SKM-1 (cell line): ENCODE results near the gene C4orf50.

Experiments used
- DNase-seq: peaks from one replicate; lab custom pipeline; 2025; ENCODE audit not compliant: unreplicated experiment; lab: John Stamatoyannopoulos, UW

Gene C4orf50

GRCh38 chr4:6018331-6018730, at the start of gene C4orf50:
C4orf50 (minus strand) TSS chr4:6018431.
- DNase-seq: no peak

GRCh38 chr4:6065934-6066590, 47.8 kb upstream of the C4orf50 start:
- no peak for DNase-seq

GRCh38 chr4:6065166-6065565, 46.9 kb upstream of the C4orf50 start:
- DNase-seq: no peak

GRCh38 chr4:6064383-6064782, 46.2 kb upstream of the C4orf50 start:
- no peak for DNase-seq

DNA sequence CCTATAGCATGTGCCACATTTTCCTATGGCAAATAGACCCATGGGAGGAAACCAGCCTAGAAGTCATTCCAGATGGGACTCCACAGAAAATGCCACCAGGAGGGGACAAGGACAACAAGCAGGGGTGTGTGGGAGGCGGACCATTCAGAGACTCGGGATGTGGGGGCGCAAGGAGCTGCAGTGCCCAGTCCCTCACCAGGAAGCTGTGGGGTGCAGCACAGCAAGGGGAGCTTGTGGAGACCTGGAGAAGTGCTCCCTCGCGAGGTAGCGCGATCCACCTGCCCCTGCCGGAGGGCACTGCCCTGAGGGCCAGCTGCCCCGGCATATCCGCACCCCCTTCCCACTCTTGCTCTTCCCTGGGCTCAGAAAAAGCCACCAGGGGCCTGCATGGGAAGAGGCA, 45.5 kb upstream of the C4orf50 start:
- no peak for DNase-seq

DNA sequence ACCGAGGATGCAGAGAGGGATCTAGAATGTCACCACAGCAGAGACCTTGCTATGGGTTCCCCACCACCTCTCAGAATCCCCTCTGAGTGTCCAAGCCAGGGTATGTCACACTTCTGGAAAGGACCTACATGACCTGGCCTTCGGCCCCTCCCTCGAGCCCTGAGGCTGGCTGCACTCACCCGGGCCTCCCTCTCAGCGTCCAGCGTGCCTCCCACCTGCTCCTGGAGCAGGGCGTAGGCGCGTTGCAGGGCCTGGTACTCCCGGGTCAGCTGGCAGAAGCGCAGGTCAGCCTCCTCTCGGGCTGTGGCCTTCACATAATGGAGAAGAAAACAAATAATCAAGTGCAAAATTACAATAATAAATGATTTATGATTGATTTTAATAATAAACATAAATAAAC, 43.9 kb upstream of the C4orf50 start:
- no peak for DNase-seq

GRCh38 chr4:6059375-6059805, 41.2 kb upstream of the C4orf50 start:
- DNase-seq: no peak

DNA sequence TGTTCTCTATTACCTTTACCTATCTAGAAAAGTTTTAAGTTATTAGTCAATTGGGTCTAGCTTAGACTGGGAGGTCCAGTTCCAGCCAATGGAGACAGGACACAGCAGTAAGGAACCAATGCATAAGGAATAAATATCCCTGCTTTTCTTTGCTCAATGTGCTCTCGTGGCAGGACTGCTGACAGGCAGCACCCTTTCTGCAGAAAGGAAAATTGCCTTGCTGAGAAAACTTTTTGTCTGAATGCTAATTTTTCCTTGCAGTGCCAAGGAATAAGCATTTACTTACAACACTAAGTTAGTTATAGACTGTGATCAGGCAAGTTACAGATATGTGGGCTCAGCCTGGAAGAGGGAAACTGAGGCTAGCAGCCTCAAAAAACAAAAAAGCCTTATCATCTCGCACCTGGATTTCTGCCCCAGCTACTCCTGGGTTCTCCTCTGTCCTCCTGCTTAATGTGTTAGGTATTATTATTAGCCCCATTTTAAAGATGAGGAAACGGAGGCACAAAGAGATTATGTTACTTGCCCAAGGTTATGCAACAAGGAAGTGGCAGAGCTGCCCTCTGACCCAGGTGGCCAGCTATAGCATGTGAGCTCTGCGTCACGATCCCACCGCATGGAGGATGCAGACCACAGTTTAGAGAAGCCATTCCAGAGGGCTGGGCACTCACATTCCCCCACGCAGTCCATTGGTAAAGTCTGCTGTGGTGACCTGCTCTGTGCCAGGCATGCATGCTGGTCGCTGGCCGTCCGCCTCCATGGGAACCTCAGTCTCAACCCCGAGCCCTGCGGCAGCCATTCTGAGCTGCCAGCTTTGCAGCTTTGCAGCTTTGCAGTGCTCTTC, 40.5 kb upstream of the C4orf50 start:
- DNase-seq: no peak

DNA sequence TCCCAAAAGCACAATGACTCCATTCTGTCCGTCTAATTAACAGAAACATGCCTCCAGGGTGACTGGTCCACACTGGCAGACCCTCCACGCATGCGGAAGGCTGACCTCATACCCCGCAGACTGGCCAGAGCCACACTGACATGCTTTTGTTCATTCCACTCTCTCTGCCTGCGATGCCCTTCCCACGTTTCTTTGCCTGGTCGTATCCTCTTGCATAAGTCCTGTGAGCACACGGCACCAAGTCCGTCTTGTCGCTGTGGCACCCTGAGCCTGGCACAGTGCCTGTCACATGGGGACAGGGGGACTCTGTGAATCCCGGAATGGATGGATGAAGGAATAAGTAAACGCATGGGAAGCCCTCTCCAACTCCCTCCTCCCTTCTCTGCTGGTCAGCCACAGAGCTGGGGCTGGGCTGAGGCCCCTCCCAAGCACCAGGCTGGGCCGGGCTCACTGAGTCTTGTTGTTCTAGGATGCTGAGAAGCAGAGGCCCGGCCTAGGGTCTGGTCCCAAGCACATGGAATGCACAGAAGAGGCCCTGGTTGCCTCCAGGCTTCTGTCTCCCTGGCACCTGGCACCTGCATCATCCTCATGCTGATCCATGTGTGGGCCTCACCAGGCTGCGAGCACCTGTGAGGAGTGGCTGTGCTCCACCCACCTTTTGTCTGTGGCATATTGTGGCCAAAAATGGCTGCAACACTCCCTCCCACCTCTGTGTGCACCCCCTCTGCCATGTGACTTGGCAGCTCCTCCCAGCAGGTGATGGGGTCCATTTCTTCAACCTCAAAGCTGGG, 38.9 kb upstream of the C4orf50 start:
- DNase-seq: no peak

GRCh38 chr4:6055436-6055835, 37.2 kb upstream of the C4orf50 start:
- no peak for DNase-seq

DNA sequence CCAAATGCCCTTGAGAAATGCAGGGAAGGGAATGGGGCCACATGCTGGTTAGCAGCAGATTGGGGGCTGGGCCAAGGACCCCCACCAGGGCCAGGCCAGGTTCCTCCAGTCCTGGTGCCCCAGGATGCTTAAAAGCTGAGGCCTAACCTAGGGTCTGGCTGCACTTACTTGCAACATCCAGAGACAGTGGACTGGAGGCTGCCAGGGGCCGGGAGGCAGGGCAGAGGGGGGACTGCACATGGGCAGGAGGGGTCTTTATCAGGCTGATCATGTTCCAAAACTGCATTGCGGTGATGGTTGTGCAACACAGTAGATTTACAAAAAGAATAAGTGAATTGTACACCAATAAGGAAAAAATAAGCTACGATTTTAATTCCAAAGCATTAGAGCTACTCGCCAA, 36.8 kb upstream of the C4orf50 start:
- no peak for DNase-seq

GRCh38 chr4:6054162-6054922, 36.1 kb upstream of the C4orf50 start:
- DNase-seq: no peak

GRCh38 chr4:6052679-6053078, 34.4 kb upstream of the C4orf50 start:
- DNase-seq: no peak

- DNase-seq: no peak
Observed at GRCh38 chr4:6050551-6050950, 32.3 kb upstream of the C4orf50 start.

DNA sequence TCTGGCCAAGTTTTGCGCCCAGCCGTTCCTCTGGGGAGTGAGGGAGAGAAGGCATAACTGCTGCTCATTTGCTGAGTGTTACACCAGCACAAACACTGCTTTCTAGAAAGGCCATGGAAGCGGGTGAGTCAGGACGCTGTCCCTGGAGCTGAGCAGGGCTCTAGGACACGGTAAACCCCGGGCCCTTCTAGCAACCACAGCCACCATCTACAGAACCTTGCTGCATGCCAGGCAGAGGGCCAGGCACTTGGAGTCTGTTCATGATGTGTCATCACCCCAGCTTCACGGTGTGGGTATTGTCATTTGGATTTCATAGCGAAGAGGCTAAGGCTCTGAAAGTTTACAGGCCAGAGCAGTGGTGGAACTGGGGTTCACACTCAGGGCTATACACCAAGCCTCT, 31.8 kb upstream of the C4orf50 start:
- no peak for DNase-seq

DNA sequence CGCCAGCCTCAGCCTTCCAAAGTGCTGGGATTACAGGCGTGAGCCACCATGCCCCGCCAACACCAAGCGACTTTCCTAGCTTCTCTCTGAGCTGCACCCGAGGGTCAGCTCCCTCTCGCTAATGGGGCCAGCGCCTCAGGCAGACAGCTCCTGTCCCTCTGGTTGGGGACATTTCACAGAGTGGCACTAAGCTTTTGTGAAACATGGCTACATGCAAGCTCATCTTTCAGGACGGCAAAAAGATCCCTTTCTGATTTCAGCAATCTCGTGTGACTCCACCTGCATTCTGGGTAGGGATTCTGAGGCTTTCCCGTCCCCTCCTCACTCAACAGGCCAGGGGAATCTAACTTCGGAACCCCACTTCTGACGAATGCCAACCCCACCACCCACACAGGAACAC, 31.0 kb upstream of the C4orf50 start:
- no peak for DNase-seq

- DNase-seq: no peak
Observed at GRCh38 chr4:6048537-6048936, 30.3 kb upstream of the C4orf50 start.

- no peak for DNase-seq
Observed at GRCh38 chr4:6047130-6047673, 29.0 kb upstream of the C4orf50 start.

- DNase-seq: no peak
Observed at GRCh38 chr4:6046526-6047129, 28.4 kb upstream of the C4orf50 start.

DNA sequence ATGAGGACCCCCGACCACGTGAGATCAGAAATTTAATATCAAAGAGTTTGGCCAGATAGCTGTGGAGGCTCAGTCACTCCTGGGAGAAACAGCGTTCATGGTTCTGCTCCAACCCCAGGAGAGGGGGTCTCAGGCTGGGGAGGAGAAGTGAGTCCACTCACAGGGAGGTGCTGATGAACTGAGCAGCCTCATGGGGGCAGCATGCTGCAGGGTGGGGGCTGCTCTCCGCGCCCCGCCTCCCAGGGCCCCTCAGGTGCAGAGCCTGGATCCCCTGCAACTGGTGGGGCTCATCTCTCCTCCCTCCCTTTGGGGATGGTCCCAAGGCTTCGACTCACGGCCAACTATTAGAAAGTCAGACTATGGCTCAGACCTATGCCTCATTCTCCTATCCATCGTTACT, 26.6 kb upstream of the C4orf50 start:
- no peak for DNase-seq
